Transverse colon (tissue), 4 donors: Measurements from ENCODE around the gene RGS9.
A peak's percentile ranks its signal among the peaks of the same experiment; 100 is the strongest.

Experiments
- EP300 ChIP-seq: sonication (generic); formaldehyde crosslinking; IDR thresholded peaks from one replicate; pipeline ENCODE4 v1.6.1; 2017; ENCODE audit warnings: antibody characterized with exemption, low read depth
- POLR2A ChIP-seq: fragments of 450-650 bp; IDR thresholded peaks from one replicate; pipeline ENCODE4 v1.6.1; 2016; ENCODE audit warnings: antibody characterized with exemption, mild to moderate bottlenecking, moderate library complexity
- POLR2AphosphoS5 ChIP-seq, 3 donors: sonication (generic); formaldehyde crosslinking; IDR thresholded peaks; one replicate each; pipeline ENCODE4 v1.6.1; 2016; ENCODE audit warnings: antibody characterized with exemption in 3 of 3
- TF ChIP-seq, protein P1 (sequence below), 5 experiments: fragments of 200-600 bp in 3 of 5; fragments of 450-650 bp in 2 of 5; sonication (generic) in 3 of 5; IDR thresholded peaks; 1 replicate in 2 of 5; 2 replicates in 3 of 5; pipeline ENCODE4 v1.5.1; 2016 to 2017; ENCODE audit warnings: antibody characterized with exemption in 5 of 5, inconsistent platforms in 3 of 5, mild to moderate bottlenecking in 2 of 5, moderate library complexity in 1 of 5

DNA sequence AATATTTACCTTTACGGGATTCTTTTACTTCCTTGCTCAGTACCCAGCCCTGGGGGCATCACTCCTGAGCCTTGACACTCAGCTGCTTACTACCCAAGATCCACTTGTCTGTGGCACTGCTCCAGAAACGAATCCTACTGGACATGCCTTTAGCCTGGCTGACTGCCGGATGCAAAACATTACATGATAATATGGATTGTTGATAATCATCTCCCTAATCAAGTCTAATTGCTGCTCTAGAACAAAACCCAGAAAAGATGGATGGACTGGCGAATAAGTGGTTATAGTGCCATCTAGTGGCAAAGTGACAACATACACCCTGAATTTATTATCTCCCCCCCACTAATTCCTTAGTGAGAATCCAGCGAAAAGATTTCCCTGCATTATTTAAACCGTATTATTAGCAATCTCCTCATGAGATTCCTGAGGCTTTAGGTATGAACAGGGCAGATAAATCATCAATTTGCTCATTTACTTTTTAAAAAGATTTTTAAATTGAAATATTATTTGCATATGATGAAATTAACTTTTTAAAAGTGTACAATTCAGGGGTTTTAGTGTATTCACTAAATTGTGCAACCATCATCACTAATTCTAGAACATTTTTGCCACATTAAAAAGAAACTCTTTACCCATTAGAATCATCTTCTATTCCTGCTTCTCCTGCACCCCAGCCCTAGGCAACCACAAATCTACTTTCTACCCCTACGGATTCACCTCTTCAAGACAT, 61.6 kb downstream of the RGS9 start:
- TF ChIP-seq, protein P1, sequence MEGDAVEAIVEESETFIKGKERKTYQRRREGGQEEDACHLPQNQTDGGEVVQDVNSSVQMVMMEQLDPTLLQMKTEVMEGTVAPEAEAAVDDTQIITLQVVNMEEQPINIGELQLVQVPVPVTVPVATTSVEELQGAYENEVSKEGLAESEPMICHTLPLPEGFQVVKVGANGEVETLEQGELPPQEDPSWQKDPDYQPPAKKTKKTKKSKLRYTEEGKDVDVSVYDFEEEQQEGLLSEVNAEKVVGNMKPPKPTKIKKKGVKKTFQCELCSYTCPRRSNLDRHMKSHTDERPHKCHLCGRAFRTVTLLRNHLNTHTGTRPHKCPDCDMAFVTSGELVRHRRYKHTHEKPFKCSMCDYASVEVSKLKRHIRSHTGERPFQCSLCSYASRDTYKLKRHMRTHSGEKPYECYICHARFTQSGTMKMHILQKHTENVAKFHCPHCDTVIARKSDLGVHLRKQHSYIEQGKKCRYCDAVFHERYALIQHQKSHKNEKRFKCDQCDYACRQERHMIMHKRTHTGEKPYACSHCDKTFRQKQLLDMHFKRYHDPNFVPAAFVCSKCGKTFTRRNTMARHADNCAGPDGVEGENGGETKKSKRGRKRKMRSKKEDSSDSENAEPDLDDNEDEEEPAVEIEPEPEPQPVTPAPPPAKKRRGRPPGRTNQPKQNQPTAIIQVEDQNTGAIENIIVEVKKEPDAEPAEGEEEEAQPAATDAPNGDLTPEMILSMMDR (IDR thresholded peaks at IDR 0.05) = peak; percentile 76 to 88 (median 82)
- TF ChIP-seq POLR2AphosphoS5 (IDR thresholded peaks at IDR 0.05) (no peak), EP300 (no peak), POLR2A (no peak)
